Measurements from ENCODE around the gene MMP25. TPM values are rescaled to one million over a fixed set of nuclear protein-coding genes. Genes with fewer than 3 reads are reported as not detected.

The MMP25 gene
- total and polyA plus RNA-seq, 9 of the 15 experiments (the other 6 are each of a cell fraction or from before 2014, with no cell fraction given), result 0.03 to 0.04 TPM; not detected in 7

GRCh38 chr16:3038256-3038655 is 8.1 kb upstream of the MMP25 start:
- H2AFZ ChIP-seq (ENCODE audit: low read depth, low read length), result no peak overlapping the region
- POLR2A ChIA-PET, result interaction anchor here (0.6 to 1.0 kb wide), 3 partner anchors 38 to 197 kb away, joined by 3 read pairs; partner anchors contain the start of gene ZNF200
- DNase-seq (ENCODE audit: extremely low read depth in 1 of 4, low spot score in 3 of 4) (no peak), ATAC-seq (peak; percentile 61), FAIRE-seq (no peak)
- intact Hi-C loops (cut with micrococcal nuclease), result no loop called here
- no peak overlapping the region for H3K4me2 ChIP-seq (ENCODE audit: insufficient read depth, low read length)
- H3K9me3 ChIP-seq (replicated peaks; ENCODE audit: control insufficient read depth, insufficient read depth, low read depth, low read length), result no peaks in the 10 kb centered on the region
- CTCF ChIA-PET (ENCODE audit: low intra/inter-chr PET ratio), result no interaction called here
- peaks cover 54 to 67% of the 10 kb centered on the region in 2 experiments for H3K27me3 ChIP-seq (ENCODE audit: control insufficient read depth in 2 of 2, insufficient read depth in 2 of 2, low read length in 2 of 2)
- H4K20me1 ChIP-seq (replicated peaks; ENCODE audit: control insufficient read depth, insufficient read depth, low read length), result peaks cover 8% of the 10 kb centered on the region
- peak overlapping the region in 1 of 2 experiments; percentile 17; a peak in 1 of 4 replicates for H3K9ac ChIP-seq (ENCODE audit: insufficient read depth in 1 of 2, low read depth in 2 of 2, low read length in 2 of 2)
- H3K9me1 ChIP-seq (ENCODE audit: control insufficient read depth, insufficient read depth, low read length), result no peaks in the 10 kb centered on the region
- H3K27ac ChIP-seq (ENCODE audit: extremely low read depth, low read depth, low read length), result no peak overlapping the region
- 6% methylated on average over 11 of the region's 11 CpGs for WGBS (ENCODE audit: insufficient coverage, low coverage, missing lambda C conversion rate)
- TF ChIP-seq PHF21A (IDR thresholded peaks at IDR 0.05; ENCODE audit: borderline replicate concordance, low read depth) (no peak), CEBPB (tag; IDR thresholded peaks at IDR 0.05) (peak; percentile 77), CEBPG (CRISPR knock-in tag; IDR thresholded peaks at IDR 0.05) (peak; percentile 89), CEBPG (tag; conservative IDR thresholded peaks at IDR 0.05 in 1 of 2, IDR thresholded peaks at IDR 0.05 in 1 of 2) (peak; percentile 53 to 78; a peak in 3 of 4 replicates)
- TF ChIP-seq, protein P1, sequence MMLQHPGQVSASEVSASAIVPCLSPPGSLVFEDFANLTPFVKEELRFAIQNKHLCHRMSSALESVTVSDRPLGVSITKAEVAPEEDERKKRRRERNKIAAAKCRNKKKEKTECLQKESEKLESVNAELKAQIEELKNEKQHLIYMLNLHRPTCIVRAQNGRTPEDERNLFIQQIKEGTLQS (IDR thresholded peaks at IDR 0.05), result peak; percentile 79
- TF ChIP-seq, protein P1 (CRISPR knock-in tag; conservative IDR thresholded peaks at IDR 0.05), result no peak
- no TSS peak for BruUV-seq (replicated peaks)
- peaks cover 0 to 16% of the 10 kb centered on the region in 2 experiments; a peak in 2 of 5 replicates for H3K4me1 ChIP-seq (replicated peaks in 1 of 2; ENCODE audit: control insufficient read depth in 2 of 2, insufficient read depth in 2 of 2, low read length in 2 of 2)
- in situ Hi-C loops (cut with MboI), result no loop called here
- no peak overlapping the region for H3K4me3 ChIP-seq
- H3K79me2 ChIP-seq (ENCODE audit: control insufficient read depth, insufficient read depth, low read length), result no peaks in the 10 kb centered on the region
- no peaks in the 10 kb centered on the region for H3K36me3 ChIP-seq (ENCODE audit: control insufficient read depth, insufficient read depth, low read length)

All from K562 (cell line).